Thyroid gland (tissue), 4 donors: Measurements from ENCODE around the gene SIPA1L3.

ENCODE experiments used
- POLR2A ChIP-seq, 2 donors: fragments of 450-650 bp; IDR thresholded peaks; one replicate each; pipeline ENCODE4 v1.6.1; 2017; ENCODE audit warnings: antibody characterized with exemption in 2 of 2, mild to moderate bottlenecking in 2 of 2, moderate library complexity in 1 of 2
- TF ChIP-seq, protein P1 (sequence below), 6 experiments: fragments of 200-600 bp in 3 of 6; fragments of 450-650 bp in 3 of 6; sonication (generic) in 3 of 6; IDR thresholded peaks; one replicate each; pipeline ENCODE4 v1.5.1; 2016 to 2019; ENCODE audit warnings: antibody characterized with exemption in 6 of 6, mild to moderate bottlenecking in 2 of 6, inconsistent platforms in 1 of 6, moderate library complexity in 1 of 6

DNA sequence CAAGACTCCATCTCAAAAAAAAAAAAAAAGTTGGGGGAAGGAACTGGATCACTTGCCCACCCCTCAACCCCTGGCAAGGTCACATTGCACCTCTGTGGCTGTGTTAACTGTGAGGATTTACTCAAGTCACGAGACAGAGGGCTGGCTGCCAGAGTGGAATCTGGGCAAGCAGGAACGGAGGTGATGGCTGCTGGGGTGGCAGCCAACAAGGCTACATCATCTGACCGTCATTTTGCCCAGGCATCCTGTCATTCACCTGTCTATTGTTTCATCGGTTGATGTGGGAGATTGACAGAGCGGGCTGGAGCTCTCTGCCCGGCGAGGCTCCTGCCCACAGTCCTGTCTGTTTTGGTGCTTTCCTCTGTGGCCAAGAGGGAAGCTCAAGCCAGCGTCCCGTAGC, 241.3 kb downstream of the SIPA1L3 start:
- TF ChIP-seq POLR2A (IDR thresholded peaks at IDR 0.05) = no peak
- TF ChIP-seq, protein P1, sequence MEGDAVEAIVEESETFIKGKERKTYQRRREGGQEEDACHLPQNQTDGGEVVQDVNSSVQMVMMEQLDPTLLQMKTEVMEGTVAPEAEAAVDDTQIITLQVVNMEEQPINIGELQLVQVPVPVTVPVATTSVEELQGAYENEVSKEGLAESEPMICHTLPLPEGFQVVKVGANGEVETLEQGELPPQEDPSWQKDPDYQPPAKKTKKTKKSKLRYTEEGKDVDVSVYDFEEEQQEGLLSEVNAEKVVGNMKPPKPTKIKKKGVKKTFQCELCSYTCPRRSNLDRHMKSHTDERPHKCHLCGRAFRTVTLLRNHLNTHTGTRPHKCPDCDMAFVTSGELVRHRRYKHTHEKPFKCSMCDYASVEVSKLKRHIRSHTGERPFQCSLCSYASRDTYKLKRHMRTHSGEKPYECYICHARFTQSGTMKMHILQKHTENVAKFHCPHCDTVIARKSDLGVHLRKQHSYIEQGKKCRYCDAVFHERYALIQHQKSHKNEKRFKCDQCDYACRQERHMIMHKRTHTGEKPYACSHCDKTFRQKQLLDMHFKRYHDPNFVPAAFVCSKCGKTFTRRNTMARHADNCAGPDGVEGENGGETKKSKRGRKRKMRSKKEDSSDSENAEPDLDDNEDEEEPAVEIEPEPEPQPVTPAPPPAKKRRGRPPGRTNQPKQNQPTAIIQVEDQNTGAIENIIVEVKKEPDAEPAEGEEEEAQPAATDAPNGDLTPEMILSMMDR (IDR thresholded peaks at IDR 0.05) = no peak
